Nephron progenitor cell (in vitro differentiated cells): ENCODE measurements around the gene DPM2.

Experiments
- DNase-seq: peaks from one replicate; pipeline ENCODE4 v3.0.0; 2021
- H3K27ac Mint-ChIP-seq: 2 replicates; pipeline ENCODE4 v1.8.0; 2021; ENCODE audit warnings: mild to moderate bottlenecking, moderate library complexity, mixed read lengths
- H3K27me3 Mint-ChIP-seq: 2 replicates; pipeline ENCODE4 v1.8.0; 2021; ENCODE audit warnings: mild to moderate bottlenecking, low read depth, mixed read lengths; ENCODE audit not compliant: poor library complexity
- H3K36me3 Mint-ChIP-seq: 2 replicates; pipeline ENCODE4 v1.8.0; 2021; ENCODE audit warnings: low read depth, mixed read lengths
- H3K4me1 Mint-ChIP-seq: 2 replicates; pipeline ENCODE4 v1.8.0; 2021; ENCODE audit warnings: mixed read lengths
- H3K4me3 Mint-ChIP-seq: 2 replicates; pipeline ENCODE4 v1.8.0; 2021; ENCODE audit warnings: mild to moderate bottlenecking, moderate library complexity, mixed read lengths
- H3K9me3 Mint-ChIP-seq: 2 replicates; pipeline ENCODE4 v1.8.0; 2021; ENCODE audit warnings: mild to moderate bottlenecking, moderate library complexity, mixed read lengths
- CTCF ChIP-seq: fragments of 200-600 bp; sonication (generic); IDR thresholded peaks from 2 replicates; pipeline ENCODE4 v1.5.0; 2021; ENCODE audit warnings: antibody characterized with exemption

The DPM2 gene

GRCh38 chr9:127947841-127948710, 10.4 kb upstream of the DPM2 start:
- DNase-seq: no peak
- no peak for TF ChIP-seq CTCF
- Mint-ChIP-seq H3K4me1 (peaks cover 43% of the 10 kb centered on the region), H3K36me3 (peaks cover 4% of the 10 kb centered on the region), H3K9me3 (no peaks in the 10 kb centered on the region), H3K27me3 (peaks cover 4% of the 10 kb centered on the region), H3K27ac (peak overlapping the region; percentile 88), H3K4me3 (no peak overlapping the region)

GRCh38 chr9:127946728-127947127, 9.1 kb upstream of the DPM2 start:
- no peak for DNase-seq
- H3K27me3 Mint-ChIP-seq: peaks cover 4% of the 10 kb centered on the region
- no peak for TF ChIP-seq CTCF
- H3K36me3 Mint-ChIP-seq: peaks cover 9% of the 10 kb centered on the region
- H3K4me3 Mint-ChIP-seq: no peak overlapping the region
- peaks cover 49% of the 10 kb centered on the region for H3K4me1 Mint-ChIP-seq
- H3K9me3 Mint-ChIP-seq: no peaks in the 10 kb centered on the region
- no peak overlapping the region for H3K27ac Mint-ChIP-seq

- Mint-ChIP-seq H3K27ac (peak overlapping the region; percentile 87), H3K27me3 (peaks cover 4% of the 10 kb centered on the region), H3K4me3 (no peak overlapping the region), H3K9me3 (no peaks in the 10 kb centered on the region), H3K36me3 (peaks cover 9% of the 10 kb centered on the region), H3K4me1 (peaks cover 44% of the 10 kb centered on the region)
- TF ChIP-seq CTCF: no peak
- DNase-seq: no peak
Observed at GRCh38 chr9:127945942-127946341, 8.3 kb upstream of the DPM2 start.

- peaks cover 38% of the 10 kb centered on the region for H3K4me1 Mint-ChIP-seq
- peaks cover 11% of the 10 kb centered on the region for H3K36me3 Mint-ChIP-seq
- DNase-seq: no peak
- peaks cover 4% of the 10 kb centered on the region for H3K27me3 Mint-ChIP-seq
- H3K9me3 Mint-ChIP-seq: no peaks in the 10 kb centered on the region
- TF ChIP-seq CTCF: no peak
- H3K4me3 Mint-ChIP-seq: no peak overlapping the region
- H3K27ac Mint-ChIP-seq: no peak overlapping the region
Observed at GRCh38 chr9:127945338-127945737, 7.7 kb upstream of the DPM2 start.

- Mint-ChIP-seq H3K9me3 (no peaks in the 10 kb centered on the region), H3K4me3 (no peak overlapping the region), H3K4me1 (peaks cover 32% of the 10 kb centered on the region), H3K36me3 (peaks cover 13% of the 10 kb centered on the region), H3K27ac (no peak overlapping the region), H3K27me3 (peaks cover 4% of the 10 kb centered on the region)
- no peak for TF ChIP-seq CTCF
- DNase-seq: no peak
Observed at GRCh38 chr9:127944586-127945218, 7.0 kb upstream of the DPM2 start.
